DLD1 (cell line): ENCODE measurements around the gene PNPLA6.
"Not testable (repeated sequence)": the region's sequence is repeated elsewhere in the genome, so short reads cannot be mapped to it uniquely, and the experiment has no call there.

Source experiments
- in situ Hi-C: cut with HindIII; loops from 2 replicates; pipeline ENCODE4 v1.10.0; 2017; ENCODE audit warnings: low sequenced_read_pairs

PNPLA6 gene

DNA sequence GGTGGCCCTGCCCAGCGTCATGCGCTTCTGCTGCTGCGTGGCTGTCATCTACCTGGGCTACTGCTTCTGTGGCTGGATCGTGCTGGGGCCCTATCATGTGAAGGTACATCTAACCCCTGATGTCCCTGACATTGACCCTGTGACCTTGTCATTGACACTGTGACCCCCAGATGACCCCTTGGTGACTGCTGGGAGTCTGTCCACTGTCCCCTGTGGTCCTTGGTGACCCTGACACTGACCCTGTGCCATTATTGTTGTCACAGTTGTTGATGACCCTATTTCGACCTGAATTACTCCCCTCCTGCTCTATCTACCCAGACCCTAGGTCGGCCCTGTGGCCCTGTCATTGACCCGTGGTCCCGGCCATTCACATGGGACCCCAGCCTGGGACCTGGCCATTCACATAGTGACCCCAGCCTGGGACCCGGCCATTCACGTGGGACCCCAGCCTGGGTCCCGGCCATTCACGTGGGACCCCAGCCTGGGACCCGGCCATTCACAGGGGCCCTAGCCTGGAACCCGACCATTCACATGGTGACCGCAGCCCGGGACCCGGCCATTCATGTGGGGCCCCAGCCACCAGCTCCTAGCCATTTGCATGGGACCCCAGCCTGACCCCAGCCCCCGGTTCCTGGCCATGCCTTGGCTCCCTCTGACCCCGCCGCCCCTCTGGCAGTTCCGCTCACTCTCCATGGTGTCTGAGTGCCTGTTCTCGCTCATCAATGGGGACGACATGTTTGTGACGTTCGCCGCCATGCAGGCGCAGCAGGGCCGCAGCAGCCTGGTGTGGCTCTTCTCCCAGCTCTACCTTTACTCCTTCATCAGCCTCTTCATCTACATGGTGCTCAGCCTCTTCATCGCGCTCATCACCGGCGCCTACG, 5.7 kb upstream of the PNPLA6 start:
- in situ Hi-C loops, result no loop called here

- in situ Hi-C loops, result no loop called here
These were observed 2.1 kb upstream of the PNPLA6 start for GRCh38 chr19:7533281-7533885.

DNA sequence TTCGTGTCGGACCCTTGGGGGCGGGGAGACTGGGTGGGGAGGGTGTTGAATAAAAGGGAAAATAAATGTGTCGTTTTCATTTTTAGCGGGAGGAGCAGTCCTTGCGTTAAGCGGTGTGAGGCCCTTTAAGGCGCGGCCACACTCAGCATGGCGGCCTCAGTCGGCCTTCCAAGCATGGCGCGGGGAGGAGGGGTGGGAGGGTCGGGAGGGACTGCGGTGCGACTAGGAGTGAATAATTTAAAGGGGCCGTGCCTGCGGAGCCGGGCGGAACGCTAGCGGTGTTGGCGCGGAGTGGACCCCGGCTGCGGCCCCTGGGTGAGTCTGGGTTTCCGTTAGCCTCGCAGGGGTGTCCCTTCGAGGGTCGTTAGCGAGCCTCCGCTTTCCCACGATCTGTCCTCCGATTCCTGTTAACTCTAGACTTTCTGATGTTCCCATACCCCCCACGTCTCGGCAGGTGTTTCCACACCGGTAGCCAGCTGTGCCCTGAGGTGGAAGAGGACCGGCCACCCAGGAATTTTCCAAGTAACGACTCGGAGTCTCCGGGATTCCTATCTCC, 1.5 kb upstream of the PNPLA6 start:
- in situ Hi-C loops, result no loop called here

DNA sequence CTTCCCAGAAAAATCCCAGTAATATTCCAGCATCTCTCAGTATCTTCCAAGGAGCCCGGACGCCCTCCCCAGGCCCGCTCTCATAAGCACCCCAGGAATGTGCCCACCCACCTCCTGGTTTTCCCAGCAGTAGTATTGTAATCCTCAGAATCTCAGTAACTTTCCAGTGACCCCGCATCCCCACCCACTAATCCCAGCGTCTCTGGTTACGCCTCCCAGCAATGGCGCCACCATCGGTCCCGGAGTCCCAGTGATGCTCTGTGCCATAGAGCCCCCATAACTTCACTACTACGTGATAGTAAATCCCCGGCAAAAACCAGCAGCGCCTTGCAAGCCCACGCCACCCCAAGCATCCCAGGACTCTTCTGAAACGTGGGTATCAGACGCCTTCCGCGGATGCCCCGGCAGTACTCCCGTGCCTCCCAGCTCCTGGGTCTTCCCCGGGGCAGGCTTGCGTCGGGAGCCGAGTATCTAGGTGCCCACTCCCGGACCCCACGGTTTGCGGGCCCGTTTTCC, 928 bp upstream of the PNPLA6 start:
- in situ Hi-C loops, result no loop called here

DNA sequence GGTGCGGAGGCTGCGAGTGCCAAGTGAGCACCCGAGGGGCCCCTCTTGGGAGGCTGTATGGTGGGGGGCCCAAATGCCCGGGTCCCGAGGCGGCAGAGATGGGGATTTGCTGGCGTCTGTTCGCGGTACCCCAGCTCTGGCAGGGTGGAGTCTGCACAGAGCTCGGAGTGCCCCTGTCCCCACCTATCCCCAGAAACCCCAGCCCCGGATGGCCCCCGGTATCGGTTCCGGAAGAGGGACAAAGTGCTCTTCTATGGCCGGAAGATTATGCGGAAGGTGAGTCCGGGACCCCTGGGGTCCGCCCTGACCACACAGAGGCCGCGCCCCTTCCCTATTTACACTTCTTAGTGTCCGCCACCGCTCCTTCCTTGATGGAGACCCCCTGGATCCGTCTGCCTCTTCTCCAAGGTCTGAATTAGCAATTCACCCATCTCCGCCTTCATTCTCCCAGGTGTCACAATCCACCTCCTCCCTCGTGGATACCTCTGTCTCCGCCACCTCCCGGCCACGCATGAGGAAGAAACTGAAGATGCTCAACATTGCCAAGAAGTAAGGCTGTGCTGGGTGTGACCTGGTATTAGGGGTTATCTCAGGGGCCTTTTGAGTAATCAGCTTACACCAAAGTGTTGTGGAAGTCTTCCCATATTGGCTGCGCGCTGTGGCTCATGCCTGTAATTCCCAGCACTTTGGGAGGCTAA, 630 bp downstream of the PNPLA6 start:
- in situ Hi-C loops, result no loop called here

DNA sequence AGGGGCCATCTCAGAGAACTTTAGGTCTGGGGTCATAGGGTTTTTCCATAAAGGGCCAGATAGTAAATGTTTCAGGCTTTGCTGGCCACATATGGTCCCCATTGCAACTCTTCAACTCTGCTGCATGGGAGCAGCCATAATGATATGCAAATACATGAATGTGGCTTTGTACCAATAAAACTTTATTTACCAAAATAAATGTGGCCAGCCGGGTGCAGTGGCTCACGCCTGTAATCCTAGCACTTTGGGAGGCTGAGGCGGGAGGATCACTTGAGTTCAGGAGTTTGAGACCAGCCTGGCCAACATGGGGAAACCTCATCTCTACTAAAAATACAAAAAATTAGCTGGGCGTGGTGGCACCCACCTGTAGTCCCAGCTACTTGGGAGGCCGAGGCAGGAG, 3.5 kb downstream of the PNPLA6 start:
- in situ Hi-C loops, result not testable (repeated sequence)

GRCh38 chr19:7539827-7540425, 4.4 kb downstream of the PNPLA6 start:
- in situ Hi-C loops, result no loop called here

- in situ Hi-C loops, result no loop called here
These were observed 5.4 kb downstream of the PNPLA6 start for GRCh38 chr19:7540761-7541474.

DNA sequence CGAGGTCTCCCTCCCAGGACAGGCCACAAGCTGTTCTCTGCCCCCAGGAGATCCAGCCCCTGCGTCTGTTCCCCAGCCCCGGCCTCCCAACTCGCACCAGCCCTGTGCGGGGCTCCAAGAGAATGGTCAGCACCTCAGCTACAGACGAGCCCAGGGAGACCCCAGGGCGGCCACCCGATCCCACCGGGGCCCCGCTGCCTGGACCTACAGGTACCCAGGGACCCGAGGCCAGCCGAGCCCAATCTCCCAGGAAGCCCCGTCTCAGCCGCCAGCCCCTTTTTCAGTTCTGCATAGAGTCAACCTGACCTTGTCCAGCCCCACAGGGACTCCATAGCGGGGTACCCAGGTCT, 5.9 kb downstream of the PNPLA6 start:
- in situ Hi-C loops, result no loop called here

GRCh38 chr19:7541828-7542443, 6.4 kb downstream of the PNPLA6 start:
- in situ Hi-C loops, result no loop called here

DNA sequence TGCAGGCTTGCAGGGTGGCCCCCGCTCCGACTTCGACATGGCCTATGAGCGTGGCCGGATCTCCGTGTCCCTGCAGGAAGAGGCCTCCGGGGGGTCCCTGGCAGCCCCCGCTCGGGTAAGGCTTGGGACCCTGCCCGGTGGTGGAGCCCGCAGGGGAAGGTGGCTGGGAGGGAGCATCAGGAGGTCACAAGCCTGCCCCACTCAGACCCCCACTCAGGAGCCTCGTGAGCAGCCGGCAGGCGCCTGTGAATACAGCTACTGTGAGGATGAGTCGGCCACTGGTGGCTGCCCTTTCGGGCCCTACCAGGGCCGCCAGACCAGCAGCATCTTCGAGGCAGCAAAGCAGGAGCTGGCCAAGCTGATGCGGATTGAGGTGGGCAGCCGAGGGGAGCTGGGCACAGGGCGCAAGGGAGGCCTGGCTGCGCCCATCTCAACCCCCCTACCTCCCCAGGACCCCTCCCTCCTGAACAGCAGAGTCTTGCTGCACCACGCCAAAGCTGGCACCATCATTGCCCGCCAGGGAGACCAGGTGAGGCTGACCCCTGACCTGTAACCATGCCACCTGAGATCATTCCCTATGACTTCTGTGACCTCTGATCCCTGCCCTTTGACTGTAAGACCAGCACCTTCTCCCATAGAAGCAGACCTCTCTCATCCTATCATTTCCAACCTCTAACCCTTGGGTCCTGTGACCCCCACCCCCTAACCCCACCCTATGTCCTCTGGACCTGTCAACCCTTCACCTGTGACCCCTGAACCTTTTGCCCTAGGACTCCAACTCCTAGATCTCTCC, 7.2 kb downstream of the PNPLA6 start:
- in situ Hi-C loops, result no loop called here

DNA sequence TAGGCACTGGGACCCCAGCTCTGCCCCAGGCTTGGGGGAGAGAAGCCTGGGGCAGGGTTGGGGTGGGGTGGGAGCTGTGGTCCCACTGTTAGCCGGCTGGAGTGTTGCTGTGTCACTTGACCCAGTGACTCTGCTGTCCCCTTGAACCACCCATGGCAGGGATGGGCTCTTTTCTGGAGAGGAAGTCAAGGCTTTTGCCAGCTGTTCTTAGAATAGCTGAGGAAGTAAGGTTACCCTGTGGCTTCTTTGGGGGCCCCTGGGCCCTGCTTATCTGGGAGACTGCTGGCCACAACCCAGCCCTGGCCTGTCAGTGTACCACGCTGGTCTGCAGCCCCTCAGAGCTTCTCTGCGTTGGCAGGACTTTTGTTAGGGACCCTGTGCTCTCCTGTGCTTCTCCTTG, 9.1 kb downstream of the PNPLA6 start:
- in situ Hi-C loops, result no loop called here

GRCh38 chr19:7545300-7545699, 9.8 kb downstream of the PNPLA6 start:
- in situ Hi-C loops, result no loop called here

- in situ Hi-C loops, result no loop called here
These were observed 10.4 kb downstream of the PNPLA6 start for GRCh38 chr19:7545904-7546303.

GRCh38 chr19:7547159-7547558, 11.6 kb downstream of the PNPLA6 start:
- in situ Hi-C loops, result no loop called here

- in situ Hi-C loops, result no loop called here
These were observed 14.1 kb downstream of the PNPLA6 start for GRCh38 chr19:7549429-7550148.

DNA sequence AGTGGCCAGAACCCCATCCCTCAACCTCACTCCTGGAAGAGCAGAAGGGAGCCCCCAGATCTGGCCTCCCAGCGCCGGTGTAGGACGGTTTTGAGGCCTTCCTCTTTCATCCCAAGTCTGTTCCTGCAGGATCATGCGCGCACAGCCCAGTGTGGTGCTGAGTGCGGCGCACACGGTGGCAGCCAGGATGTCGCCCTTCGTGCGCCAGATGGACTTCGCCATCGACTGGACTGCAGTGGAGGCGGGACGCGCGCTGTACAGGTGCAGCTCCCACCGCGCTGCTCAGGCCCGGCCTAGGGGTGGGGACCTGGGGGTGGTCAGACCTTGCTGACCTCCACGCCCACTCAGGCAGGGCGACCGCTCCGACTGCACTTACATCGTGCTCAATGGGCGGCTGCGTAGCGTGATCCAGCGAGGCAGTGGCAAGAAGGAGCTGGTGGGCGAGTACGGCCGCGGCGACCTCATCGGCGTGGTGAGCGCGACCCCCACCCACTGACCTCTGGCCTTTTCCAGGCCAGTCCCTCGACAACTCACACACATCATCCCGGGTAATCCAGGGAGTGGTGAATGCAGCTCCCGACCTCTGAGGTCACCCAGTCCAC, 14.8 kb downstream of the PNPLA6 start:
- in situ Hi-C loops, result no loop called here
